Neural progenitor cell (in vitro differentiated cells): Measurements from ENCODE around the gene SAMD3. TPM values are rescaled to one million over a fixed set of nuclear protein-coding genes. Genes with fewer than 3 reads are reported as not detected.

Source experiments
- DNase-seq: peaks from one replicate; pipeline ENCODE4 v3.0.0-alpha.2; 2016; ENCODE audit warnings: low spot score
- H2AFZ ChIP-seq: fragments of 200-600 bp; sonication (generic); replicated peaks from 2 replicates; pipeline ENCODE4 v1.6.1; 2016; ENCODE audit warnings: antibody characterized with exemption
- H3F3A ChIP-seq: fragments of 200-600 bp; sonication (generic); 2 replicates; pipeline ENCODE4 v1.6.1; 2016; ENCODE audit warnings: antibody characterized with exemption, low read depth
- H3K27ac ChIP-seq: fragments of 200-600 bp; sonication (generic); 2 replicates; pipeline ENCODE4 v1.5.1; 2016; ENCODE audit warnings: mild to moderate bottlenecking
- H3K27me3 ChIP-seq: fragments of 200-600 bp; sonication (generic); 2 replicates; pipeline ENCODE4 v1.6.1; 2016; ENCODE audit warnings: mild to moderate bottlenecking, moderate library complexity
- H3K36me3 ChIP-seq: fragments of 200-600 bp; sonication (generic); 2 replicates; pipeline ENCODE4 v1.5.1; 2016
- H3K4me1 ChIP-seq: fragments of 200-600 bp; sonication (generic); 2 replicates; pipeline ENCODE4 v1.6.1; 2016; ENCODE audit warnings: mixed run types
- H3K4me2 ChIP-seq: fragments of 200-600 bp; sonication (generic); 2 replicates; pipeline ENCODE4 v1.6.1; 2016
- H3K4me3 ChIP-seq: fragments of 200-600 bp; sonication (generic); 2 replicates; pipeline ENCODE4 v1.5.1; 2016
- H3K79me2 ChIP-seq: fragments of 200-600 bp; sonication (generic); 2 replicates; pipeline ENCODE4 v1.6.1; 2016; ENCODE audit warnings: low read depth
- H3K9ac ChIP-seq: fragments of 200-600 bp; sonication (generic); 2 replicates; pipeline ENCODE4 v1.6.1; 2016
- H3K9me3 ChIP-seq: fragments of 200-600 bp; sonication (generic); 2 replicates; pipeline ENCODE4 v1.5.1; 2016; ENCODE audit warnings: low read depth
- H4K20me1 ChIP-seq: fragments of 200-600 bp; sonication (generic); 2 replicates; pipeline ENCODE4 v1.6.1; 2016; ENCODE audit warnings: low read depth
- H3K27ac Mint-ChIP-seq: 3 replicates; pipeline ENCODE4 v1.8.0; 2021; ENCODE audit warnings: mixed read lengths
- H3K27me3 Mint-ChIP-seq: 2 replicates; pipeline ENCODE4 v1.8.0; 2022; ENCODE audit warnings: low read depth, mild to moderate bottlenecking, inconsistent platforms, moderate library complexity, mixed read lengths; ENCODE audit not compliant: insufficient read depth
- H3K36me3 Mint-ChIP-seq: 3 replicates; pipeline ENCODE4 v1.8.0; 2021; ENCODE audit warnings: mixed read lengths
- H3K4me1 Mint-ChIP-seq: 3 replicates; pipeline ENCODE4 v1.8.0; 2021; ENCODE audit warnings: mixed read lengths
- H3K4me3 Mint-ChIP-seq: 3 replicates; pipeline ENCODE4 v1.8.0; 2021; ENCODE audit warnings: mild to moderate bottlenecking, moderate library complexity, mixed read lengths
- H3K9me3 Mint-ChIP-seq: 3 replicates; pipeline ENCODE4 v1.8.0; 2020; ENCODE audit warnings: mixed read lengths
- EZH2 ChIP-seq: fragments of 200-600 bp; sonication (generic); IDR thresholded peaks from 2 replicates; pipeline ENCODE4 v1.6.1; 2017; ENCODE audit warnings: antibody characterized with exemption, mild to moderate bottlenecking, moderate library complexity
- EZH2phosphoT487 ChIP-seq: fragments of 200-600 bp; sonication (generic); IDR thresholded peaks from 2 replicates; pipeline ENCODE4 v1.6.1; 2017; ENCODE audit warnings: antibody characterized with exemption
- total RNA-seq: library from RNA; depleted of rRNA; stranded (reverse); fragments of >200 nt; gene quantifications from 2 replicates; pipeline ENCODE4 v1.2.3, GENCODE V29; 2015; ENCODE audit warnings: low replicate concordance
- TF ChIP-seq, protein P1 (sequence below): fragments of 200-600 bp; sonication (generic); IDR thresholded peaks from 2 replicates; pipeline ENCODE4 v1.5.1; 2017; ENCODE audit warnings: antibody characterized with exemption, mild to moderate bottlenecking

Gene SAMD3
- total RNA-seq, 1 donor from 2014 or later, result 2.0 TPM

DNA sequence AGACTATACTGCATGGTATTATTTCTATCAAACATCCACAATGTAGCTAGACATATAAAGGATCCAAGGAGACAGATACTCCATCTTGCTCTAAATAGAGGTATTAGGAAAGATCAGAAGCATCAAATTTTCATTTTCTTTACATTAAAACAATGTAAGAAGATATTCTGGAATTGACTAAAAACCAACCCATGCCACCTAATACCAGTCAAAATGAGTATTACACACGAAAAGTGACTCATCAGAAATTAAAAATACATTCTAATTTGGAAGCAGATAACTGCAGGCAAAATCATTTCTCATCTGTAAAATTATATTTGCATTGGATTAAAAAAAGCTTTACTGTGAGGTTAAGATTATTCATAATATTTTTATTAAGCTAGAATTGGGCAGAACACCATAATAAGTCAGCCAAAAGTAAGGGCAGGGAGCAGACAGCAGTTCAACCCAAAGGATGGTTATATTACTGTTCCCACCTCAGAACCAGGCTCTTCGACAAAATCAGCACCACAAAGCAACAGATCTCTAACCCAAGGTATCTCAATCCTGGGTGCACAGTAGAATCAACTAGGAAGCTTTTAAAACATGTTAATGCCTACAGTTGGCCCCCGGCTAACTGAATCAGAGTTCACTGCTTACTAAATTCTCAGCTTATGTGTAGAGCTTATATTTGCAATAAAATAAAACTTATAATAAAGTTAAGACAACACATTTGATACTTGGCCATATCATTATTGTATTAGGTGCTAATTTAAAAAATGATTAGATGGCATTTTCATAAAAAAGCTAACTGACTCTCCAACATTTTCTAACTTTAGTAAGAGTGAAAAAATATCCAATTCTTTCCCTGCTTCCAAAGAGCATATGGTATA, 35.2 kb downstream of the SAMD3 start:
- H3K27ac Mint-ChIP-seq, result no peak overlapping the region
- Histone ChIP-seq H3K27me3 (no peaks in the 10 kb centered on the region), H3K79me2 (no peaks in the 10 kb centered on the region), H3K9ac (no peak overlapping the region), H2AFZ (no peak overlapping the region), H3F3A (no peaks in the 10 kb centered on the region), H3K27ac (no peak overlapping the region), H3K4me2 (no peak overlapping the region), H3K9me3 (no peaks in the 10 kb centered on the region), H3K36me3 (no peaks in the 10 kb centered on the region), H3K4me3 (no peak overlapping the region), H3K4me1 (no peaks in the 10 kb centered on the region), H4K20me1 (no peaks in the 10 kb centered on the region)
- H3K4me3 Mint-ChIP-seq, result no peak overlapping the region
- no peak for DNase-seq
- no peaks in the 10 kb centered on the region for H3K36me3 Mint-ChIP-seq
- peaks cover 3% of the 10 kb centered on the region for H3K4me1 Mint-ChIP-seq
- peaks cover 5% of the 10 kb centered on the region for H3K27me3 Mint-ChIP-seq
- H3K9me3 Mint-ChIP-seq, result peaks cover 12% of the 10 kb centered on the region
- TF ChIP-seq, protein P1, sequence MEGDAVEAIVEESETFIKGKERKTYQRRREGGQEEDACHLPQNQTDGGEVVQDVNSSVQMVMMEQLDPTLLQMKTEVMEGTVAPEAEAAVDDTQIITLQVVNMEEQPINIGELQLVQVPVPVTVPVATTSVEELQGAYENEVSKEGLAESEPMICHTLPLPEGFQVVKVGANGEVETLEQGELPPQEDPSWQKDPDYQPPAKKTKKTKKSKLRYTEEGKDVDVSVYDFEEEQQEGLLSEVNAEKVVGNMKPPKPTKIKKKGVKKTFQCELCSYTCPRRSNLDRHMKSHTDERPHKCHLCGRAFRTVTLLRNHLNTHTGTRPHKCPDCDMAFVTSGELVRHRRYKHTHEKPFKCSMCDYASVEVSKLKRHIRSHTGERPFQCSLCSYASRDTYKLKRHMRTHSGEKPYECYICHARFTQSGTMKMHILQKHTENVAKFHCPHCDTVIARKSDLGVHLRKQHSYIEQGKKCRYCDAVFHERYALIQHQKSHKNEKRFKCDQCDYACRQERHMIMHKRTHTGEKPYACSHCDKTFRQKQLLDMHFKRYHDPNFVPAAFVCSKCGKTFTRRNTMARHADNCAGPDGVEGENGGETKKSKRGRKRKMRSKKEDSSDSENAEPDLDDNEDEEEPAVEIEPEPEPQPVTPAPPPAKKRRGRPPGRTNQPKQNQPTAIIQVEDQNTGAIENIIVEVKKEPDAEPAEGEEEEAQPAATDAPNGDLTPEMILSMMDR, result no peak
- TF ChIP-seq EZH2 (no peak), EZH2phosphoT487 (no peak)

DNA sequence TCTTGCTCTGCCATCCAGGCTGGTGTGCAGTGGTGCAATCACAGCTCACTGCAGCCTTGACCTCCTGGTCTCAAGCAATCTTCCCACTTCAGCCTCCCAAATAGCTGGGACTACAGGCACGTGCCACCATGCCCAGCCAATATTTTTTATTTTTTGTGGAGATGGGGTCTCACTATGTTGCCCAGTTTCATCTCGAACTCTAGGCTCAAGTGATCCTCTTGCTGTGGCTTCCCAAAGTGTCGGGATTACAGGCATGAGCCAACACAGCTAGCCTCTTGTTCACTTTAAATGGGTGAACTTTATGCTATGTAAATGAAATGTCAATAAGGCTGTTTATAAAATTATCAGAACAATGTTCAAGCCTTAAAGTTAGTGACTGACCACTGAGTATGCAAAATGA, 37.1 kb downstream of the SAMD3 start:
- Histone ChIP-seq H4K20me1 (no peaks in the 10 kb centered on the region), H3K36me3 (no peaks in the 10 kb centered on the region), H3K79me2 (no peaks in the 10 kb centered on the region), H3K27me3 (no peaks in the 10 kb centered on the region), H3K4me3 (no peak overlapping the region), H3K9me3 (no peaks in the 10 kb centered on the region), H3K4me2 (no peak overlapping the region), H3K4me1 (no peaks in the 10 kb centered on the region), H3F3A (no peaks in the 10 kb centered on the region), H2AFZ (no peak overlapping the region), H3K9ac (no peak overlapping the region), H3K27ac (no peak overlapping the region)
- Mint-ChIP-seq H3K27ac (no peak overlapping the region), H3K4me1 (peaks cover 3% of the 10 kb centered on the region), H3K9me3 (peaks cover 3% of the 10 kb centered on the region), H3K27me3 (peaks cover 5% of the 10 kb centered on the region), H3K4me3 (no peak overlapping the region), H3K36me3 (no peaks in the 10 kb centered on the region)
- no peak for DNase-seq
- TF ChIP-seq EZH2 (no peak), EZH2phosphoT487 (no peak)
- TF ChIP-seq, protein P1, result no peak

DNA sequence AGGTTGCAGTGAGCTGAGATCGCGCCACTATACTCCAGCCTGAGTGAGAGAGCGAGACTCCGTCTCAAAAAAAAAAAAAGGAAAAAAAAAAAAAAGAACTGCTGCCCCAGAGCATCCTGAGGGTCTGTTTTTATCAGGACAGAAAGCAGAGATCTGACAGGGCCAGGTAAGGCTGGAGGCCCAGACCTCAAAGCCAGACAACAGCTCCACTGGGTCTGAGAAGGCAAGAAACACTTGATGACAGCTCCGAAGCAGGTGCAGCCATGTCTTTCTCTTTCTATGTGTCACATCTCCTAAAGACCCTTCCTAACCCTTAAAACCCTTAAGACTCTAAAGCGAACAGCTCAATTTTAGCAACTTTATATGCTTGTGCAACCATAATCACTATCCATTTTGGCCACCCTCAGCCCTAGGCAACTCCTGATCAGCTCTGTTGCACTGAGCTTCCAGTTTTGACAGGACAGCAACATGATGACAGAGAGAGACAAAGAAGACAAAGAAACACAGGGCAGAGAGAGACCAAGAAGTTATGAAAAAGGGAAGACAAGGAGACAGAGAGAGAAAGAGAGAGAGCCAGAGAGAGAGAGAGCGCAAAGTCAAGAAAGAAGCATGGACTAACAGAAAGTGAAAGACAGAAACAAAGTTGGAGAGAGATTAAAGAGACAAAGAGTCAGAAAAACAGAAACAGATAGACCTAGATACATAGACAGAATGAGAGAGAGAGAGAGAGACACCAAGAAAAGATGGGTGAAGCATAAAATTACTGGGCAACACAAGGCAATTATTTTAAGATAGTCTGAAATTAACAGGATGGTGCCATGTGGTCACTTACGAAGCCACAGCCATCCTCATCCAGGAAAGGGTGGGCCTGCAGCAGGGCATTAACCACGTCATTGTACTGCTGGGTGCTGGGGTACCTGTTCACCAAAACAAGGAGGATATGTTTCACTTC, 39.2 kb downstream of the SAMD3 start:
- no peak overlapping the region for H2AFZ ChIP-seq
- peaks cover 3% of the 10 kb centered on the region for H3K27me3 Mint-ChIP-seq
- no peaks in the 10 kb centered on the region for H3K9me3 Mint-ChIP-seq
- H3K4me3 ChIP-seq, result no peak overlapping the region
- no peaks in the 10 kb centered on the region for H3K9me3 ChIP-seq
- H3K4me1 ChIP-seq, result no peaks in the 10 kb centered on the region
- no peaks in the 10 kb centered on the region for H3F3A ChIP-seq
- no peak overlapping the region for H3K4me2 ChIP-seq
- no peak overlapping the region for H3K9ac ChIP-seq
- DNase-seq, result no peak
- TF ChIP-seq EZH2, result no peak
- TF ChIP-seq, protein P1, result no peak
- TF ChIP-seq EZH2phosphoT487, result no peak
- H3K27me3 ChIP-seq, result no peaks in the 10 kb centered on the region
- no peak overlapping the region for H3K27ac ChIP-seq
- no peaks in the 10 kb centered on the region for H4K20me1 ChIP-seq
- H3K79me2 ChIP-seq, result no peaks in the 10 kb centered on the region
- H3K4me3 Mint-ChIP-seq, result no peak overlapping the region
- H3K27ac Mint-ChIP-seq, result no peak overlapping the region
- H3K36me3 Mint-ChIP-seq, result peaks cover 2% of the 10 kb centered on the region
- H3K36me3 ChIP-seq, result no peaks in the 10 kb centered on the region
- no peaks in the 10 kb centered on the region for H3K4me1 Mint-ChIP-seq
